ENCODE measurements around the gene MRPL18. TPM values are rescaled to one million over a fixed set of nuclear protein-coding genes. Genes with fewer than 3 reads are reported as not detected.
"Not testable (repeated sequence)": the region's sequence is repeated elsewhere in the genome, so short reads cannot be mapped to it uniquely, and the experiment has no call there.

The MRPL18 gene
- total RNA-seq, 2 donors from 2014 or later: 35.0 to 84.0 TPM

- intact Hi-C loops (cut with DNase I): no loop called here
- TF ChIP-seq POLR2A (IDR thresholded peaks at IDR 0.05): no peak
- no peak for TF ChIP-seq CTCF (IDR thresholded peaks at IDR 0.05)
- Histone ChIP-seq H3K27ac (peak overlapping the region; percentile 86 to 100 (median 96)), H3K36me3 (replicated peaks in 1 of 2; ENCODE audit: insufficient read depth in 1 of 2, low read depth in 2 of 2) (peaks cover 0 to 14% of the 10 kb centered on the region in 2 donors), H3K9me3 (no peaks in the 10 kb centered on the region), H3K4me1 (peaks cover 48% of the 10 kb centered on the region), H3K27me3 (no peaks in the 10 kb centered on the region), H3K4me3 (peak overlapping the region; percentile 96 to 98)
- DNase-seq (peak; percentile 54 to 68 (median 57)), ATAC-seq (no peak)
- 0 to 1% methylated on average over 18 to 60 of the region's 60 CpGs for WGBS, 2 donors
Observed at GRCh38 chr6:159788753-159789376, 1.4 kb upstream of the MRPL18 start.

GRCh38 chr6:159789377-159790148, 704 bp upstream of the MRPL18 start, which contains the start of gene TCP1:
Gene TCP1 (minus strand): TSS chr6:159789602. CDS start chr6:159789468, 134 bp downstream.
- TF ChIP-seq CTCF (IDR thresholded peaks at IDR 0.05) (peak in 1 of 7 experiments; percentile 19), POLR2A (IDR thresholded peaks at IDR 0.05) (peak; percentile 96 to 97 (median 97))
- WGBS, 2 donors: 0% methylated on average over 37 to 45 of the region's 64 CpGs
- Histone ChIP-seq H3K27ac (peak within 1 kb of the TSS; percentile 93 to 100 (median 98)), H3K4me1 (peaks cover 50% of the 10 kb centered on the region), H3K27me3 (no peaks in the 10 kb centered on the region), H3K36me3 (replicated peaks in 1 of 2; ENCODE audit: insufficient read depth in 1 of 2, low read depth in 2 of 2) (peaks cover 0 to 12% of the 10 kb centered on the region in 2 donors), H3K9me3 (no peaks in the 10 kb centered on the region), H3K4me3 (peak within 1 kb of the TSS; percentile 96 to 98)
- DNase-seq: peak; percentile 100
- intact Hi-C loops (cut with DNase I): no loop called here
- ATAC-seq: peak; percentile 90

- intact Hi-C loops (cut with DNase I): no loop called here
- DNase-seq (peak in 3 of 4 donors; percentile 21 to 42 (median 23)), ATAC-seq (no peak)
- Histone ChIP-seq H3K4me3 (peak overlapping the region; percentile 32 to 50), H3K4me1 (peaks cover 50% of the 10 kb centered on the region), H3K9me3 (no peaks in the 10 kb centered on the region), H3K36me3 (replicated peaks in 1 of 2; ENCODE audit: insufficient read depth in 1 of 2, low read depth in 2 of 2) (peaks cover 0 to 3% of the 10 kb centered on the region in 2 donors), H3K27me3 (no peaks in the 10 kb centered on the region), H3K27ac (peak overlapping the region; percentile 93 to 100 (median 98))
- no peak for TF ChIP-seq CTCF (IDR thresholded peaks at IDR 0.05)
- TF ChIP-seq POLR2A (IDR thresholded peaks at IDR 0.05): no peak
- WGBS, 2 donors: 13 to 16% methylated on average over 13 to 18 of the region's 18 CpGs
Observed at GRCh38 chr6:159790956-159791598, 810 bp downstream of the MRPL18 start.

GRCh38 chr6:159794976-159795375, 4.7 kb downstream of the MRPL18 start:
- ATAC-seq; intact Hi-C loops (cut with DNase I); H3K4me3 ChIP-seq; H3K36me3 ChIP-seq (replicated peaks in 1 of 2; ENCODE audit: insufficient read depth in 1 of 2, low read depth in 2 of 2); H3K27me3 ChIP-seq; H3K9me3 ChIP-seq; DNase-seq; H3K27ac ChIP-seq: not testable (repeated sequence)
- 79 to 86% methylated on average over 8 of the region's 8 CpGs for WGBS, 2 donors
- H3K4me1 ChIP-seq: peaks cover 29% of the 10 kb centered on the region

GRCh38 chr6:159797554-159797953, 7.3 kb downstream of the MRPL18 start:
- ATAC-seq (no peak), DNase-seq (no peak)
- 0 to 43% methylated on average over 1 of the region's 1 CpG for WGBS, 2 donors
- peaks cover 10% of the 10 kb centered on the region for H3K4me1 ChIP-seq
- H3K9me3 ChIP-seq: no peaks in the 10 kb centered on the region
- no peak overlapping the region for H3K4me3 ChIP-seq
- H3K36me3 ChIP-seq (replicated peaks in 1 of 2; ENCODE audit: insufficient read depth in 1 of 2, low read depth in 2 of 2): peaks cover 0 to 5% of the 10 kb centered on the region in 2 donors
- intact Hi-C loops (cut with DNase I): no loop called here
- H3K27me3 ChIP-seq: no peaks in the 10 kb centered on the region
- H3K27ac ChIP-seq: no peak overlapping the region
- TF ChIP-seq POLR2A (IDR thresholded peaks at IDR 0.05) (no peak), CTCF (IDR thresholded peaks at IDR 0.05) (no peak)

Measured in body of pancreas (tissue), 4 donors.